ENCODE results near the gene DPEP2NB.
"Not testable (repeated sequence)": the region's sequence is repeated elsewhere in the genome, so short reads cannot be mapped to it uniquely, and the experiment has no call there.

DPEP2NB gene

GRCh38 chr16:67982011-67982696 lies 33.6 kb downstream of the DPEP2NB start:
- DNase-seq (ENCODE audit: low read depth) = no peak

DNA sequence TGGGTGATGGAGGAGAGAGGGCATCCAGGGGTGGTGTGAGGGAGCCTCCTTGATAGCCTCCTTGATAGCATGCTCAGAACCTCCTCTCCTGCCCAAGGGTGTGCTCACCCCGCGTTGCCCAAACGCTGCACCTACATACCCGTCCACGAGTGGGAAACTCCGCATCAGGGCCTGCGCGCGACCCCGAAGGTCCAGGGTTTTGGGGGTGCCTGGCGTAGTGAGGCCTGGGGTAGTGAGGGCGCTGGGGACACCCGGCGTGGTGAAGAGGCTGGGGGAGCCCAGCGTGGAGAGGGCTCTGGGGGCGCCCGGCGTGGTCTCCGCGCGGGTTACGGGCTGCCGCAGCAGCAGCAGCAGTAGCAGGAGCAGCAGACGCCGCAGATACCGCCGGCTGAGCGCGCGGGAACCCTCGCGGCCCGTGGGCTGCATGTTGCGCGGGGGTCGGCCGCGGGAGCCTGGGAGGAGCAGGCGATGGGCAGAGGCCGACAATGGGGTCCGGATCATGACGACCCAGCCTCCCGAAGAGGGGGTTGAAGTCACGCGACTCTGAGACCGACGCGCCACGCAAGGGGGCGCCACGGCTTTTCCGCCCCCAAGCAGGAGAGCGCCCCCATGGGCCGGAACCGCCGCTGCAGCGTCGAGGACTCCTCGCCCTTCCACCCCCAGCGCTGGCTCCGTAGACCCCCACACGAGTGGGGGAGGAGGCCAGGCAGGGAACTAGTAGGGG lies 35.6 kb downstream of the DPEP2NB start, which contains the start of gene DPEP3:
Gene DPEP3, minus strand, starts transcription at position 545 of the 724 bp plus-strand sequence. Its CDS starts 119 bp downstream, at position 426.
- no peak for DNase-seq (ENCODE audit: low read depth)

GRCh38 chr16:67977469-67978227 lies 38.1 kb downstream of the DPEP2NB start:
- no peak for DNase-seq (ENCODE audit: low read depth)

GRCh38 chr16:67977005-67977404 lies 38.7 kb downstream of the DPEP2NB start:
- no peak for DNase-seq (ENCODE audit: low read depth)

- no peak for DNase-seq (ENCODE audit: low read depth)
Measured at GRCh38 chr16:67976205-67976604, 39.5 kb downstream of the DPEP2NB start.

GRCh38 chr16:67975321-67976105 lies 40.2 kb downstream of the DPEP2NB start:
- no peak for DNase-seq (ENCODE audit: low read depth)

- not testable (repeated sequence) for DNase-seq (ENCODE audit: low read depth)
Measured at GRCh38 chr16:67972285-67972684, 43.4 kb downstream of the DPEP2NB start.

- no peak for DNase-seq (ENCODE audit: low read depth)
Measured at GRCh38 chr16:67971111-67971510, 44.6 kb downstream of the DPEP2NB start.

DNA sequence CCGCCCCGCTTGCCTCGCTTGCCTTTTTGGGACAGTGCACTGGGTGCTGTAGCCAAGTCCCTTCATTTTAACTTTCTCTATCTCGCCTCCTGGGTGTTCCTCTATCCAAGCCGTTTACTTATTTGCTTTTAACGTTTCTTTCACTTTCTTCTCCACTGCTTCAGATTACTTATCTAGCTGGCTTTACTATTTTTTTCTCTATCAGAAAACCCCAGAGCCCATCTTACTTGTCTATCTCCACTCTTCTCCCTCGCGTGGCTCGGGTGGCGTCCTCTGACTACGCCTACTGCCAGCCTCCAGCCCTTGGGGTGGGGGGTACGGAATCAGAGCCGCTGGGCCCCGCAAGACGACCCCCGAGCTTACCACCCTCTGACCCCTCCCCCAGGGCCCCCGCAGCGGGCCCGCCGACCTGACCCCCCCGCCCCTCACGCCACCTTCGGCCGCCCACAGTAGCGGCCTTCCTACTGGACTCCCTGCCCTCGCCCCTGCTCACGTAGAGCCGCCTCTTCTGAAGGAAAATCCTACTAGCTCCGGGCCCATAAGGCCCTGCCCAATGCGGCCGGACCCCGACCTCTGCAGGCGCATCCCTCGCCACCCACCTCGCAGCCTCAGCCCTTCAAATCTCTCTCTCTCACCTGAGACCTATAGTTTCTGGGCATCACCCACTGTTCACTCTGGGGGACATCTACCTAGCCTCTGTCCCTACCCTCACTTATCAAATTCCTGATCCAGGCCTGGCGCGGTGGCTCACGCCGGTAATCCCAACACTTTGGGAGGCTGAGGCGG lies 46.3 kb downstream of the DPEP2NB start:
- DNase-seq (ENCODE audit: low read depth) = peak; percentile 30

DNA sequence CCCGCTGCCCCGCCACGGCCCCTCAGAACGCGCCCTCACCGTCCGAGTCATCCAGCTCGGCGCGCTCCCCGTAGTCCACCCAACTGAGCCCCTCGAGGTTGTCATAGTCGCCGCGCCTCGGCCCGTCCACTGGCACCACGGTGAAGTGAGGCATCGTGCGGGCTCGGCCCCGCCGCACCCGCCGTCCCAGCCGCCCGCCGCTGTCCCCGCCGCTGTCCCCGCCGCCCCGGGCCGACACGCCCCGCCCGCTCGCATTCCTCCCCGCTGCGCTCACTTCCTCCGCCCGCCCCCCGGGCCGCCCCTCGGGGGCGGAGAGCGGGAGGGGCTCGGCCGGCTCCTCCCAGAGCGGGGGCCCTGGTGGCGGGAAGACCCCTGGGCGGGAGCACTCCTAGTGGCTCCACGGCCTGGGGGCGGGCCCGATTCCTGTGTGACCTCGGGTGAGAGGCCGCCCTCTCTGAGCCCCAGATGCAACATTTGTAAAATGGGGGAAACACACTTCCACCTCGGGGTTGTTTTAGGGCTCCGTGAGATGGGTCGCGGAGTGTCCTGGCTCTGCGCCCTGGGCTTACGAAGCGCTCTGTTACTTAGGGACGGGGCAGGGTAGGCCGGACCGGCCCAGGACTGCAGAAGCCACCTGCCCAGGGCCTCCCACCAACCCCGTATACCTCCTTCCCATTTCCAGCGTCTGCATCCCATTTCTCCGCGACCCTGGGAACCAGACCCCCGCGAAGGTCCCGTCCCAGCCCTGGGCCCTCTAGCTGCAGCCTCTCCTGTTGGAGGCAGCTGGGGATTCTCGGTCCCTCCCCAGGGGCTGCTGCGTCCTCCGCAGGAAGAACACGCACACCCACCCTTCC lies 47.1 kb downstream of the DPEP2NB start, which contains the start of gene SLC12A4:
Gene SLC12A4, minus strand, starts transcription at position 238 of the 854 bp plus-strand sequence. Its CDS starts 84 bp downstream, at position 154.
- DNase-seq (ENCODE audit: low read depth) = peak; percentile 90

DNA sequence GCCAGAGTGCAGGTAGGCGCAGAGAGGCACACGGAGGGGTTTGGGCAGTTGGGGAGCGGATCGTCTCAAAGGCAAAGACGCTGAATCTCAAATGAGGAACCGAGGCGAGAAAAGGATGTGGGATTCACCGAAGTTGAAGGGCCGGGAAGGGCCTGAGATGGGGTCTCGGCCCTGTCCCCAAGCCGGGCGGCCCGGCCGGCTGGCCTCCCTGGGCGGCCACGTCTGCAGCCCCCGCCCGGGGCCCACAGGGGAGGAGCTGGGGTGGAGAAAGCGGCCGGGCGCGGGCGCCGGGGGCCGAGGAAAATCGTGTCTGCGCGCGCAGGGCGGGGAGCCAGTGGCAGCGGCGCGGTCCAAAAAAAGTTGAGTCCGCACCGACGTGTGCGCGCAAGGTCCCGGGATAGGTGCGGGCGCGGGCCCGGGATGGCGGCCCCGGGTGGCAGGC lies 47.7 kb downstream of the DPEP2NB start:
- DNase-seq (ENCODE audit: low read depth) = peak; percentile 56

DNA sequence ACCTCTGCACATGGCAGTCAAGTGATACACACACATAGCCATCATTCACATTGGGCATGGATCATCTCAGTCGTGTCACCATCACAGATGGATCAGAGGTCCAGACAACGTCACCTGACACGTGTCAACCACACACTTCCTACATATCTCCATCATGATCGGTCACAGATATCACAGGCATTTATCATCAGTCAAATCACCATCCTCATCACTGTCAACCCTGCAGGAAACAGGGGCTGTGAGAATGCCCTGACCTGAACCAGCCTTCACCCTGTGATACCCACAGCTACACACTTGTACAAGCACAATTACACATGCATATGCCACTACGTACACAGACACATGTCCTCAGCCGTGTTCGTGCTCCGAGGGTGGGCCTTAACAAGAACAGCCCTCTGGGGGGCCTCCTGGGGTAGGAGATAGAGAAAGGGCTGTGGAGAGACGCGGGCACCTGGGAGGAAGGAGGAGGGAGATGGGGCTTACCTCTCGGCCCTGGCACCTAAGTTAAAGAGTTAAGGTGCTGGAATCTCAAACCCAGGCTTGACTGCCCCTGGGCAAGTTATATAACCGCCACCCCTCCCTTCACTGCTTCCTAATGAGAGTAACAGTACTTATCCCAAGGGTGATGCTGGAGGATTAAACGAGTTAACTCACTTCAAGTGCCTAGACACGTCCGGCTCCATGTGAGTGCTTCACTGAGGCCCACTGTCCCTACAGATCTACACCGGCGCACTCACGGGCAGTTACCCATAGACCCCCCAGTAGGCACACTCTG lies 48.3 kb downstream of the DPEP2NB start:
- DNase-seq (ENCODE audit: low read depth) = peak; percentile 64

DNA sequence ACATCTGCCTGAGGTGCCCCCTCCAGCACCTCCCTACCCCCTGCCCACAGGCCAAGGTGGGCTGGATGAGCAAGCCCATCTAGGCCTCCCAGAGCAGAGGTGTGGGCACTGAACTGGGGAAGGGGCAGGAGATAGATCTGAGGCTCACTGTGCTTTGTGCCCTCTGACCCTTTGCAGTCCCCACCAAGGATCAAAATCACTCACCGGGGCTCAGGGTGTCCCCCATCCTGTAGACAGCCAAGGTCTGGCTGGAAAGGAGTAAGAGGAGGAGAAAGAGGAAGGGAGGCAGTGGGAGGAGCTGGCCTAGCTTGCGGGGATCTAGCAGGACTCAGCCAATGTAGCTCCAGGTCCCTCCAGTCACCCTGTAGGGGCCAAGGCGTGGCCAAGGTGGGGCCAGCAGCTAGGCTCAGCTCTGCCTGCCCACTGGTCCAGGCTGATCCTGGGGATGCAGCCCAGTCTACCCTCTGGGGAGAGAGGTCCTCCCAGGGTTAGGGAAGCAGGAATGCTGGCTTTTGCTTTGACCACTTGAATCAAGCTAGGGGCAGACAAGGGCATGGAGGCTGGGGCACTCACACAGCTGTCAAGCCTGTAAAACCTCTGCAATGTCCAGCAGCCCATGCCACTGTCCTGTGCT lies 49.0 kb downstream of the DPEP2NB start:
- peak; percentile 62 for DNase-seq (ENCODE audit: low read depth)

GRCh38 chr16:67965668-67966548 lies 49.8 kb downstream of the DPEP2NB start:
- no peak for DNase-seq (ENCODE audit: low read depth)

DNA sequence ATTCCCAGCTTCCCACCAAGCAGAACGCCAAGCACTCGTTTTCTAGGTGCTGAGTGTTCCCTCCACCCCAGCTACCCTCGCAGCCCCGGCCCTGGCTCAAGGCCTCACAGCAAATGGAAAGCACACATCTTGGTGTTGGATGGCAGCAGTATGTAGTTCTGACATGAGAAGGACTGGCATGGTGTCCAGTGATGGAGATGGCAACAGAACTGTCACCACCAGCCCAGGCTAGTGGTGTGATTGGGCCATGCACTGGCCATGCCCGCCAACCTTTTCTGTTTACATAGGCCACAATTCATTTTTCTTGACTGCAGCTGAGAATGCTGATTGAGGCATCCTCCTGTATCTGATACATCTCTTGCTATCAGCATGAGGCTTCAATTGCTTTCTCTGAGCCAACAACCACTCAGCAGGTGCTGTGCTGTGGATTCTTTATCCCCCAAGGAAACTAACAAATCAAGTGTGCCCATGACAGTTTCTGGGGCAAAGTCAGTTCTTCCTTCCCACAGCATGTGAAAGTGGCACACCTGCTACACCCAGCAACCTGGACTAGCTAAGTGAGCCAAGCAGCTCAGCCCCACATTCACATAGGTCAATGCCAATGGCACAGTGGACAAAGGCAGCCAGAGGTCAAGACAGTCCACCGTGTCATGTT lies 51.1 kb downstream of the DPEP2NB start:
- no peak for DNase-seq (ENCODE audit: low read depth)

DNA sequence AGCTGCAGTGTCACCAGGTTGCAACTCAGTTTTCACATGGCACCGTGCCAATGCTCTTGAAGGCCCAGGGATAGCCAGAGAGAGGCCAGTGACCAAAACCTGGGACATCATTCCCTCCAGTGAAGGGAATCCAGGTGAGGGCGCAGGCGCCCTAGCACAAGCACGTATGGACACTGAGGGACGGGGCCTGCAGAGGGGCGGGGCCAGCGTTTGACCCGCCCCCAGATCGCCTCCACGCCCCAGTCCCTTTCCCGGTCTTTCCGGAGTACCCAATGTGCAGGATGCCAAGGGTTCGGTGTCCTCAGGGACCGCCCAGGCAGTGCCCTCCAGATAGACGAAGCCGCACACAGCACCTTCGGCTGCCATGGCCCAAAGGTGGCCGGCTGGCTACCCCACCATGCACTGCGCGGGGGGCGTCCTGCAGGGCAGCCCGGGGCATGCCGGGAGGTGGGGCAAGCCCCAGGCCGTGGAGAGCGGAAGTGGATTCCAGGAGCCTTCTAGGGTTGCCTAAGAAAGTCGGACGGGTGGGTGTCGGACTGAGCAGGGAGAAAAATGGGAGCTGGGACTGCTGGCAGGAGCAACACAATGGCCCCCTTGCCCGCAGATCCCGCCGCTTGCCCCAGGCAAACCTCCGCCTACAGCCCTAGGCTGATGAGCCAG lies 51.9 kb downstream of the DPEP2NB start:
- no peak for DNase-seq (ENCODE audit: low read depth)
